Inferior parietal cortex (tissue), 1 donor: ENCODE measurements around the gene FARP2.
"Not testable (repeated sequence)": the region's sequence is repeated elsewhere in the genome, so short reads cannot be mapped to it uniquely, and the experiment has no call there.

Experiments used
- DNase-seq: peaks from one replicate; pipeline ENCODE4 v3.0.0-alpha.2; 2016; ENCODE audit errors: extremely low spot score

FARP2 gene

DNA sequence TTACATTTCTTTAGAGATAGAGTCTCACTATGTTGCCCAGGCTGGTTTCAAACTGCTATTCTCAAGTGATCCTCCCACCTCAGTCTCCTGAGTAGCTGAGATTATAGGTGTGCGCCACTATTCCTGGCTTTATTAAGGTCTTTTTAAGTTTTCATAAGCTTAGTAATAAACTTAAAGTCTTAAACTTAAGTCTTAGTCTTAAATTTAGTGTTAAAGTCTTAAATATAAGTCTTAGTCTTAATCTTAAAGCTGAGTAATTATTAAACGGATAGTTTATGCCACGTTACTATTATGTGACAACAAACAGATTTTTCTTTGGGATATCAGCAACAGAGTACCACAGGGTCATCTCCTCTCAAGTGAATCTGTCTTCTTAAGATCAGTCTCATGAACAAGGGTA, 12.6 kb downstream of the FARP2 start:
- DNase-seq, result no peak

DNA sequence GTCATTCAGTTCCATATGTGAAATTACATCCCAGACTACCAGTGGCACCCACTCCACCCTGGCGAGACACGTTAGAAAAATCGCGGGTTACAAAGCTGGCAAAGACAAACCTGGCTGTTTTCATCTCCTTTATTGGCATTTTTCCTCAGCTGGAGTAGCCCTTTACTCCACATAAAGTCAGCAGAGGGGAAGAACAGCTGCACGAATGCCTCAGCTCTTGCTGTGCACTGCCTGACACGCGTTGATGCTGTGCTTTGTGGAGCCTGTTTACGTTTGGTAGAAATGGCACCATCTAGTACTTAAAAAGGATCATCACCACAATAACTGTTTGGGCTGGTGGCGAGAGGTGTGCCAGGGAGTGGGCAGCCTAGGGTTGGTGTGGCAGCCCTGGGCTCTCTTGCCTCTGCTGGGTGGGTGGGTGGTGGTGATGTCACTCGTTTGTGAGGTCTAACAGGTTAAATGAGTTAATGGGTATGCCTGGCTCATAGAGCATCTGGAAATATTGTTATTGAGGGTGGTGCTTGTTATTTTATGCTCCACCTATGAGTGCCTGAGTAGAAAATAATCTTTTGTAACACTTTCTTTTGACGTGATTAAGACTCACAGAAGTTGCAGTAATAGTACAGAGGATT, 16.4 kb downstream of the FARP2 start:
- no peak for DNase-seq

DNA sequence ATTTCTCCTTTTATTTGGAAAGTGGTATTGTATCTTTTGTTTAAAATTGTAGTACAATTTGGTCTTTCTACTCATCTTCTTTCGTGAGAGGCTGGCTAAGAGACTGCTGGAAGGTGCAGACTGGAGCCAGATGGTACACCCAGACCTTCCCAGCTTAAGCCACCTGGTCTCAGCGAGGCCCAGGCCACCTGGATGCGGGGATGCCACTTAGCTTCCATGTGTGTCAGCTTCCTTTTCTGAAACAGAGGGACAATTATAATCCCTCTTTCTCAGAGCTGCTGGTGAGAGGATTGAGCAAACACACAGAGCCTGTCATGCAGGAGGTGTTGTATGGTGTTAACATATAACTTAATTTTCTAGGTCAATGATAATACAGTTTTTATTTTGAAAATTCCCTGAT, 17.4 kb downstream of the FARP2 start:
- DNase-seq, result no peak

DNA sequence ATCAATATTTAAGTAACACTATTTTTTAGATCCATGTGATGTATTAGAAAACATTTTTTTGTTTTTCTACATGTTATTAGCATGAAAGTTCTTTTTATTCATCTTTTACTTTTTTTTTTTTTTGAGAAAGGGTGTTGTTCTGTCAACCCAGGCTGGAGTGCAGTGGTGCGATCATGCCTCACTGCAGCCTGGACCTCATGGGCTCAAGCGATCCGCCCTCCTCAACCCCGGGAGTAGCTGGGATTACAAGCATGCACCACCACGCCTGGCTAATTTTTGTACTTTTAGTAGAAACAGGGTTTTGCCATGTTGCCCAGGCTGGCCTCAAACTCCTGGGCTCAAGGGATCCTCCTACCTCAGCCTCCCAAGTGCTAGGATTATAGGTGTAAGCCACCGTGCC, 17.8 kb downstream of the FARP2 start:
- not testable (repeated sequence) for DNase-seq

DNA sequence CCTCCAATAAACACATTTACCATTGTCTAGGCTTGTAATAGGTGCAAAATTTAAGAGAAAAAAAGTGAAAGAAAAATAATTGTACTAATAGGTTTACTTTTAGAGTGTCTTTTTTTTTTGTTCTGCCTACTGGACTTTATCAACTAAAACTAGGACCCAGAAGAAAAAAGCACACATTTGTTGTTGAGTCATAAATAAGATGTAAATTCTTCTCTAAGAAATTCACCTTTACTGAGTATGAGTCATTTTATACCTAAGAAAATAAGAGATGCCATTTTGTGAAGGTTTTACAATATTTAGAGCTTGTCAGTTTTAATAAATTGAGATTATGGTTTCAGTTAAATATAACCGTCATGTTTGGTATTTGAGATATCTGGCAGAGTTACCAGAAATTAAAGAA, 19.2 kb downstream of the FARP2 start:
- DNase-seq, result no peak

DNA sequence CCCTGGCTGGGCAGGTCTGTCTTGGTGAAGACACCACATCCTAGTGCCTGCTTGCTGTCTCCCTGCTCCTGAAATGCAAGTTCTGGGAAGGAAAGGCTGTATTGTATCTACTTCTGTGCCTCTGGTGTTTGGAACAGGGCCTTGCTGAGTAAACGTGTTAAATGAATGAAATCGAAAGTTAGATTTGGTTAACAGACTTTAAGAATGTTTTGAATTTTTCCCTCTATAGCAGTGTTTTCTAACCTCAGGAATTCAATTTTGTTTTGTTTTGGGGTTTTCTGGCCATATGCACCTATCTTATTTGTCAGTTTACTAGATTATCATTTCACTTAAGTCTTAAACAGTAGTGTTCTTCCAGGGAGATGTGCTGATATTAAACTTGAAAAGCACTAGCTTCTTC, 20.7 kb downstream of the FARP2 start:
- DNase-seq, result no peak

DNA sequence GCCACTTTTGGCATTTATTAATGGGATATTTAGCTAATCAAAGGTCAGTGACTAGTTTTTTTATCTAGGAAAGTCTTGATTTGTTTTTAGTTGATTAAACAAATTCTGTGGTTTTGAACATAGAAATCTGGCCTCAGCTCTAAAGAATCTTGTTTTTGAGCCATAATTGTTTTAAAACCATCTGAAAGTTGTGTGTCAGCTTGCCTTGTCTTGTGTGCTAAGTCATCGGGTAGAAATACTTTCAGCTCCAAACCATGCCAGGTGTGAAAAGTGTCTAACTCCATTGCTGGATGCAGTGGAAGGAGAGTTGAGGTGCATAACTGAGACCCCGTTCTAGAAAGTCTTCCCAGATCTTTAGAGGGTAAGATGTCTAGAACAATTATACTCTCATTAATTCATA, 22.7 kb downstream of the FARP2 start:
- no peak for DNase-seq

DNA sequence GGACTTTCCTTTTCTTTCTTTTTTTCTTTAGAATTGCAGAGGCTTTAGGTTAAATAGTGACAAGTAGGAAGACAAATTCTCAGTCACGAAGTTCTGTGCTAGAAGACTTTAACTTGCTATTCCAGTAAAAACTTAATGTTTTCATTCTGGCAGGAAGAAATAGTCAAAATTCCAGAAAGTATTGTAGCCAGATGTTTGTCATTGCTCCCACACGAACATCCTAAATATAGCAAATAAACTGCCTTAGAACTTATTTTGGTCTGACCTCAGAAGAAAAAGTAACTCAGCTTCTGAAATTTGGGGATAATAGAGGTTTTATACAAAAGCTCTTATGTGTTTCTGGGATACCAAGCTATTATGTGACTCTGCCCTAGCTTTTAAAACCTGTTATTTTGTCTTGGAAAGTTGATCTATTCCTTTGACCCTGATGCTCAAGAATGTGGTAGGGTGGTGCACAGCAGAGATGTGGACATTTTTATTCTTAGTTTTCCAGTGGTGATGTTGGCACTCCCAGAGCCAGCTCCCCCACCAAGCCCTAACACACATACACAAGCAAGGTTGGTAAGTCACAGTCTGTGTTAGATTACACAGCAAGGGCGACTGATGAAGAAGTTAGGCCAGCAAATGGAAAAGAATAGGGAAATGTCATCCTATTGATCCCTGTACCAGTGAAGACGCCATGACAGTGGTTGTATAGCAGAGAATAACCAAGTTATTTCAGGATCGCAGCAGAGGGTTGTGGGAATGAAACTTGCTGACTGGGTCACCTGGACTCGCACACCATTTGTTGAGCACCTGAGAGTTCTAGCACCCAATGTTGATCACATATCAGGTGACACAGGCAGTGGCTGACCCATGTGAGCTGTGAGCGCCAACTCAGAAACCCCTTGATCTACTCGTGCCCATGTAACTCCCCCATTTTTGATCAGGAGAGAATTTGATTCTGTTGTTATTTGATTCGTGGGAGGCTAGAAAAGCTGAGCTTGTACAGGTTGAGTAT, 23.7 kb downstream of the FARP2 start:
- no peak for DNase-seq

DNA sequence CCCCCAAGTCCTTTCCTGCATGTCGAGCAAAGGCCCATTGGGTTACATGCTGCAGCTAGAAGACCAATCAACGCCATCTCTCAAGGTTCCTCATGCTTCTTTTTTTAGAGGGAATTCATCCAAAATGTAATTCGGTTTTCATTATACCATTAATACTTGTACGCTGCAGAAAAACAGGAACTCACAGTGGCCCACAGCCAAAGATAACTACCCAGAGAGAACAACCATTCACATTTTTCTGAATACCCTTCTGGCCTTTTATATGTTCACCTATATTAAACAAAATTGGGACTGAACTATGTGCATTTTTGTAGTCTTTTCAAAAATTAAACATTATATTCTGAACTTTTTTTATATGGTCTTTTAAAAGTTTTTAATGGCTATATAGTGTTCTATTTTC, 25.8 kb downstream of the FARP2 start:
- no peak for DNase-seq

DNA sequence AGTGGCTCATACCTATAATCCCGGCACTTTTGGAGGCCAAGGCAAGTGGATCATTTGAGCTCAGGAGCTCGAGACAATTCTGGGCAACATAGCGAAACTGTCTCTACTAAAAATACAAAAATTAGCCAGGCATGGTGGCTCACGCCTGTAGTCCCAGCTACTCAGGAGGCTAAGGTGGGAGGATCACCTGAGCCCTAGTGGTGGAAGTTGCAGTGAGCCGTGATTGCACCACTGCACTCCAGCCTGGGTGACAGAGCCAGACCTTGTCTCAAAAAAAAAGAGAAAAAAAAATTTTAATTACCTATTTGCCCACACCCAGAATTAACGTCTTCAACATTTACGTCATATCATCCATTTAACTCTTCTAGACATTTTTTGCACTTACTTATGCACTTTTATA, 29.4 kb downstream of the FARP2 start:
- DNase-seq, result not testable (repeated sequence)

DNA sequence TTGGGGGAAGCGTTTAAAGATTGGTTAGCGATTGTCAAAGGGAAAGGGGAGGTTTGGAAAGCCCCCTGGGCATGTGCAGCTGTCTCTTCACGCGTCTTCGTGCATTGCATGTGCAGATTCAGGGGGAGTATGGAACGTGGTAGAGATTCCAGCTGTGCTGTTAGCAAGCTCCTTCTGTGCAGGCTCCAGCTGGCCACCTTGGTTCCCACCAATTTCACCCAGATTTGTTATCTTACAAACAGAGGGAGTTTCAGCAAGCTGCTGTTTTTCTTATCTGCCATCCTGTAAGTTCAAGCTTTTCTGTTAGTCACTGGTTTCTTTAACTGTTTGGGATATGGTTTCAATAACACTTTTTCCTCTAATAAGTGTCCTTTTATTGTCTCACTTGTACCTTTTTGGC, 30.4 kb downstream of the FARP2 start:
- no peak for DNase-seq

DNA sequence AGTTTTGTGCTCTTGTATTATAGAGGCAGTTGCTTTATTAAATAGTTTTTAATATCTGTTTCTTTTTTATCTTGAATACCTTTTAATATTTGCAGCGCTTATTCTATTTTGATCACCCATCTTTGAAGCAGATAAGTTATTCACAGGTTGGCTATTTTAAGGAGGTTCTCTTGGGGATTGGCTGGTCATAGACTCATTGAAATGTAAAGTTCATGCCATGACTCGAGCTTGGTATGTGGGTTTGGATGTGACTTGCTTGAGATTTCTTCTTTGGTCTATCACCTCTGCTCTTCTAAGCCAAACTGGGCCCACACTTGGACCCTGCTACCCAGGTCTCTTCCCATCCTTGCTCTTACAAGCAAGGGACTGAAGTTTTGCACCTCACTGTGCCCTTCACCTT, 33.6 kb downstream of the FARP2 start:
- DNase-seq, result no peak

DNA sequence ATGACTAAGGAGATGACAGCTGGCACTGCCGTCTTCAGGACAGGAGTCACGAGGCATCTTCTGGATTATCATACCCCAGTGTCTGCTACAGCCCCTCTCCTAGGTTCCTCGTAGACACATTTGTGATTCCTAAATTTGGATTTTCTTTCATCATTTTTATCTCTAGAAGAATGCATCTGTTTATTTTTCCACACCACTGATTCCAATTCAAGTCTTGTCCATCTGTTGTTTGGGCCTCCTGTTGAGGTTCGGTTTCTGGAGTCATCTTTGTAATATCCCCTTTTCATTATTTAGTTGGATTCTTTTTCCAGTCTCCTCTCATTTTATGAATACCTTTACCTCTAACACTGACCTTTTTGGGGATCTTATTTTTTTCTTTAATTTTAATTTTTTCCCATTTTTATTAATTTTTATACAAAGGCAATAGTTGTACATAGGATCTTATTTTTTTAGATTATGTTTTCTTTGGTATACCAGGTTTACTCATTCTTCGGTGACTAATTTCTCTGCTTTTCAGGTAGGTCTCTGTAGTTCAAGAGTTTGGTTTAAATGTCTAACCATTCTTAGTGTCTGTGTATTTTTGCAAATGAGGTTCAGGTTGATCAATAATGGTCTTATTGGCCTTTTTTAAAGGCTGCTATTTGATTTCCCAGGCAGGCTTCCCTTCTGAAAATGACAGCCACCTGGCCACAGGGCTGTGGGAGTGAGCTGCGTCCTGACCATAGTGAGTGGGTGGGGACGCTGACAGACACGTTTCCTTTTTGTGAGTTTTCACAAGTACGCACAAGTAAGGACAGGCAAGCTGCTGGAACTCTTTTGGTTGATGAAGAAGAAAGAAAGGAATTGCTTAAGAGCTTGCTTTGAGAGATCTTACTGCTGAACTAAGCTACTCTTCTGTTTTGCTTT, 34.5 kb downstream of the FARP2 start:
- no peak for DNase-seq

DNA sequence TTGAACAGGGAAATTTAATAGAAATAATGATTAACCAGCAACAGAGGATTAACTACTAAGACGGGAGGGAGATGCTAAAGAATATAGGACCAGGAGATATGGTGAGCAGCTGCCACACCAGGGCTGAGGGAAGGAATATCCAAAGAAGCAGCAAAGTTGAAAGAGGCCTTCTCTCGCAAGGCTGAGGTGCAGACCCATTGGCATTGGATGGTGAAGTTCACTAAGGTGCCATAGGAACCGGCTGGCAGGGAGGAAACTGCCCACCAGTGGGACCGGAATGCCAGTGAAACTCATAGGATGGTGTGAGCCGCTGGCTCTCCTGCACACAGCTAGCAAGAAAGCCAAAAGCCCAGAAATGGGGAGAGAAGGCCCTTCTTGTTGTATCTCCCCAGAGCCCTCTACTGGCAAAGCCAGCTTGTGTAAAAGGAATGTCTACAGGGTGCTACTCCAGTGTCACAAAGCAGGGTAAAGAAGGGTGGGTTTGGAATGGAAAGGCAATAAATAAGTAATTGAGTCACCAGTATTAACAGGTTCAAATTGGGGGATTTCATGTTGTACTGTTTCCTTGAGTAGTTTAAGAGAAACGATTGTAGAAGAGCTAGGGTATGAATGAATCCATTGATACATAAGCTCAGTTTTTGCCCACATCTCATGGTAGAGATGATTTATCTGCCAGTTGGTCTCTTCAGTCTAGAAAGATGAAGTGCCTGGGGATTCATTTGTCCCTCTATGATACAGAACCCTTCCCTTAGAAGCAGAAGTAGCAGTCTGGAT, 36.0 kb downstream of the FARP2 start:
- DNase-seq, result peak; percentile 53

DNA sequence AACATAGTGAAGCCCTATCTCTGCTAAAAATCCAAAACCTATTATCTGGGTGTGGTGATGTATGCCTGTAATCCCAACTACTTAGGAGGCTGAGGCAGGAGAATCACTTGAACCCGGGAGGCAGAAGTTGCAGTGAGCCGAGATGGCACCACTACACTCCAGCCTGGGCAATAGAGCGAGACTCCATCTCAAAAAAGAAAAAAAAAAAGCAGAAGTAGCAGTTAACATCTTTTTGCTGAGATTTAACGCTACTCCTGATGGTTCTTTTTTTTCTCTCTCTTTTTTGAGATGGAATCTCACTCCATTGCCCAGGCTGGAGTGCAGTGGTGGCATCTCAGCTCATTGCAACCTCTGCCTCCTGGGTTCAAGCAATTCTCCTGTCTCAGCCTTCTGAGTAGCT, 36.7 kb downstream of the FARP2 start:
- not testable (repeated sequence) for DNase-seq

DNA sequence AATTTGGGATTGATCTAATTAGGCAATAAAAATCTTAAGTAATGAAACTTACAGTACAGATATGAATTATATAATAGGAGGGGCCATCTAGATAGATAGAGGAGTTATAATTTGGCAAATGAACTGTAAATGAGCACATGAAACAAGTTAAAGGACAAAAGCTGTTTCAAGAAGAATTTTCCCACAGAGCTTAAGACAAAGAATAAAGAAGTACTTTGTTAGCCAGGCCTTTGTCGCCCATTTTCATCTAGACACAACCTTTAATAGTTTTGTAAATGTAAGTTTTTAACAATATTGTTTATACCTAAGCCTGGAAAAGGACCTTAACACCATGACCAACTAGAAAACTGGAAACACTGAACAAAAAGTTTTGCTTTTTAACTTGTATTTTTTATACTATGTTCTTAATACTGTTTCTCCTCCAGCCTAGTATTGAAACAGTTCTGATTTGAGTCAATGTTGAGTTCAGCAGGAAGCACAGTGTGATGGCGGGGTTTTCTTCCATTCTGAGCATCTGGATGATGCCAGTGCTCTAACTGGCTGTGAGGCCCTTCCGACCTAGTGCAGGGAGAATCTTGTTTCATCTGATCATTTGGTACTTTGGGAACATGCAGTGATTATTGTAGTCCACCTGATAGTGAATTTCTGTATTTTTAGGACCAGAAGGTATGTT, 37.6 kb downstream of the FARP2 start:
- DNase-seq, result no peak

DNA sequence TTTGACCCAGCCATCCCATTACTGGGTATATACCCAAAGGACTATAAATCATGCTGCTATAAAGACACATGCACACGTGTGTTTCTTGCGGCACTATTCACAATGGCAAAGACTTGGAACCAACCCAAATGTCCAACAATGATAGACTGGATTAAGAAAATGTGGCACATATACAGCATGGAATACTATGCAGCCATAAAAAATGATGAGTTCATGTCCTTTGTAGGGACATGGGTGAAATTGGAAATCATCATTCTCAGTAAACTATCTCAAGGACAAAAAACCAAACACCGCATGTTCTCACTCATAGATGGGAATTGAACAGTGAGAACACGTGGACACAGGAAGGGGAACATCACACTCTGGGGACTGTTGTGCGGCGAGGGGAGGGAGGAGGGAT, 40.7 kb downstream of the FARP2 start:
- DNase-seq, result not testable (repeated sequence)

DNA sequence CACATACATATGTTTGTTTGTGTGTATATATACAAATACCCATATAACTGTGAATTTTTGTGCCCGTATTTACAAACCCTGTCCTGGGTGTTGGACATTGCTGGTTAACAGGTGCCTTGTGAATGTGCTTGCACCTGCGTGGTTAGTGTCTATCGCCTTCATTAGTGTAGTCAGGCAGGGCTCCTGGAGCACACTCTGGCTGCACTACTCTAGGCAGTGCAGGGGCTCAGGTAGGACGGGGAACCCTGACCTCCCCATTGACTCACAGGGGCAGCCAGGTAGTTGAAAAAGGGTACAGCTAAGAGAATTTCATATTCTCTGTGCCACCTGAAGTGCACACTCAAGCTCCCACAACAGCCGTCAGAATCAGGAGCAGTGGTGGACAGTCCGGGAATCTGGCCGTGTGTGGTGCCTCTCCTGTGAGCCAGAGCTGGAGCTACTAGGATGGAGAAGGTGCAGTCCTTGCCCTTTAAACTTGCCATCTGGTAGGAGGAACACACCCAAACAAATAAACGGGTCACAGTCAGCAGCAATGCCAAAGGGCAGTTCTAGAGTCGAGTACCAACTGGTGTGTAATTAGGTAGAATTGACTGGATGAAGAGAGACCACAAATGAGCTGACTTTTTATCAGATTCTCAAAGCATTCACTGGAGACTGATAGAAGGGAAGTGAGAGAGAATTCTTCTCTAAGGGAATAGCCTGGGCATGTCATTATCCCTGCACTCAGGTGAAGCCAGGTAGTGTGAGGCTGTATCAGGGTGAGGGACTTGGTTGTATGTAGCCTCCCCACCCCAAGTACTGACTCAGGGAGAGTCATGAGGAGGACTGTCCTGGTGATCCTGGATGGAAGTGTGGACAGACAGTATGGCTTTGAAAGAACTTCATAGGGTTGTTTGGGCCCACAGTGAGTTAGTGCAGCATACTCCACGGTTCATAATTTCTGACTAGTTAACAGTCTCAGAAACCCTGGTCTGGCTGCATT, 44.1 kb downstream of the FARP2 start:
- DNase-seq, result no peak

DNA sequence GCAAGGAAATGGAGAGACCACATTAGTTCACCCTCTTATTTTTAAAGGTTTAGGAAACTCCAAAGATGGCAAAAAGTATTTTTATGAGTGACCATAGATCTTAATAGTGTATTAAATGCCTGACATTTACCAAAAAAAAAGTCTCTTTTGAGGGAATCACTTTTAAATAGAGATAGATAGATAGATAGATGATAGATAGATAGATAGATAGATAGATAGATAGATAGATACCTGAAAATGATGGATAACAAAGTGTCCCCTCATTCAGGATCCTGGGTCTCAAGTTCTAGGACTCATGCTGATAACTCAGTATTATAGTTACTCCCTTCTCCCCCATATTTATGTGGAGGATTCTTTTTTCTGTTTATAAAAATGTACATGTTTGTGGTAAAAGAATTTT, 52.8 kb downstream of the FARP2 start:
- no peak for DNase-seq
